GM23248 (cell line): ENCODE results near the gene RFT1. TPM values are rescaled to one million over a fixed set of nuclear protein-coding genes. Genes with fewer than 3 reads are reported as not detected.
A peak's percentile ranks its signal among the peaks of the same experiment; 100 is the strongest.

Experiments
- DNase-seq: peaks from one replicate; pipeline ENCODE4 v3.0.0-alpha.2; 2015
- H2AFZ ChIP-seq: fragments of 200-600 bp; sonication (generic); 2 replicates; pipeline ENCODE4 v1.6.1; 2016; ENCODE audit warnings: antibody characterized with exemption
- H3F3A ChIP-seq: fragments of 200-600 bp; sonication (generic); 2 replicates; pipeline ENCODE4 v1.6.1; 2016; ENCODE audit warnings: mild to moderate bottlenecking, antibody characterized with exemption, mixed run types; ENCODE audit not compliant: insufficient read depth
- H3K27ac ChIP-seq: fragments of 200-600 bp; sonication (generic); 2 replicates; pipeline ENCODE4 v1.5.1; 2016; ENCODE audit warnings: mild to moderate bottlenecking
- H3K27me3 ChIP-seq: fragments of 200-600 bp; sonication (generic); replicated peaks from 2 replicates; pipeline ENCODE4 v1.6.1; 2016; ENCODE audit warnings: mild to moderate bottlenecking; ENCODE audit not compliant: insufficient read depth
- H3K36me3 ChIP-seq: fragments of 200-600 bp; sonication (generic); 2 replicates; pipeline ENCODE4 v1.6.1; 2016; ENCODE audit warnings: low read depth, mild to moderate bottlenecking
- H3K4me1 ChIP-seq: fragments of 200-600 bp; sonication (generic); 2 replicates; pipeline ENCODE4 v1.6.1; 2016; ENCODE audit warnings: mild to moderate bottlenecking; ENCODE audit not compliant: insufficient read depth
- H3K4me2 ChIP-seq: fragments of 200-600 bp; sonication (generic); one replicate; pipeline ENCODE4 v1.6.1; 2016; ENCODE audit warnings: mild to moderate bottlenecking; ENCODE audit not compliant: unreplicated experiment
- H3K4me3 ChIP-seq: fragments of 200-600 bp; sonication (generic); 2 replicates; pipeline ENCODE4 v1.5.1; 2016; ENCODE audit warnings: mild to moderate bottlenecking
- H3K79me2 ChIP-seq: fragments of 200-600 bp; sonication (generic); 2 replicates; pipeline ENCODE4 v1.6.1; 2016; ENCODE audit warnings: mild to moderate bottlenecking; ENCODE audit not compliant: insufficient read depth
- H3K9ac ChIP-seq: fragments of 200-600 bp; sonication (generic); 2 replicates; pipeline ENCODE4 v1.6.1; 2016; ENCODE audit warnings: mild to moderate bottlenecking
- H3K9me2 ChIP-seq: fragments of 200-600 bp; sonication (generic); 2 replicates; pipeline ENCODE4 v1.6.1; 2016; ENCODE audit warnings: mixed run types, mild to moderate bottlenecking, moderate library complexity; ENCODE audit not compliant: insufficient read depth
- H3K9me3 ChIP-seq: fragments of 200-600 bp; sonication (generic); one replicate; pipeline ENCODE4 v1.6.1; 2017; ENCODE audit warnings: low read depth
- H4K20me1 ChIP-seq: fragments of 200-600 bp; sonication (generic); 2 replicates; pipeline ENCODE4 v1.6.0; 2016; ENCODE audit not compliant: insufficient read depth
- EZH2 ChIP-seq: fragments of 200-600 bp; sonication (generic); IDR thresholded peaks from 2 replicates; pipeline ENCODE4 v1.6.1; 2018; ENCODE audit warnings: antibody characterized with exemption, mild to moderate bottlenecking; ENCODE audit not compliant: insufficient read depth, poor library complexity, severe bottlenecking
- EZH2phosphoT487 ChIP-seq: fragments of 200-600 bp; sonication (generic); IDR thresholded peaks from 2 replicates; pipeline ENCODE4 v1.6.1; 2018; ENCODE audit warnings: antibody characterized with exemption, moderate library complexity, mild to moderate bottlenecking, low read depth; ENCODE audit not compliant: insufficient read depth
- whole genome bisulfite sequencing, 2 experiments: methylation state at CpG; one replicate each; pipeline ENCODE4 v1.1.6; 2015 to 2017; ENCODE audit warnings: low lambda C conversion rate in 2 of 2, low coverage in 1 of 2; ENCODE audit errors: missing lambda C conversion rate in 2 of 2; 5-methylcytosine and 5-hydroxymethylcytosine counted together
- in situ Hi-C: fragments of 300-500 bp; cut with MboI; formaldehyde crosslinking; loops from 2 replicates; pipeline ENCODE4 v1.15.0; 2020
- polyA plus RNA-seq: library from polyadenylated mRNA; unstranded; fragments of >200 nt; fragmentation: Nextera tagmentation; extraction: Ambion mirVana; gene quantifications from 2 replicates; pipeline ENCODE4 v1.2.1, GENCODE V29; 2016
- total RNA-seq: library from RNA; depleted of rRNA; stranded (reverse); fragments of >200 nt; shearing (Covaris generic); gene quantifications from 2 replicates; pipeline ENCODE4 v1.2.3, GENCODE V29; 2014

Gene RFT1
- total and polyA plus RNA-seq, 2 experiments from 2014 or later = 35.0 to 35.7 TPM

- no peaks in the 10 kb centered on the region for H3K4me1 ChIP-seq
- no peaks in the 10 kb centered on the region for H4K20me1 ChIP-seq
- H3K9me3 ChIP-seq = no peaks in the 10 kb centered on the region
- no peaks in the 10 kb centered on the region for H3K9me2 ChIP-seq
- H3K36me3 ChIP-seq = peaks cover 50% of the 10 kb centered on the region
- H3F3A ChIP-seq = no peaks in the 10 kb centered on the region
- in situ Hi-C loops = no loop called here
- no peak overlapping the region for H3K4me3 ChIP-seq
- H3K27ac ChIP-seq = no peak overlapping the region
- no peak for DNase-seq
- H3K27me3 ChIP-seq = no peaks in the 10 kb centered on the region
- no peak overlapping the region for H2AFZ ChIP-seq
- no peak overlapping the region for H3K9ac ChIP-seq
- TF ChIP-seq EZH2phosphoT487 = no peak
- no peak for TF ChIP-seq EZH2
- 0 out of 2 replicates have a peak, but pooled peaks cover 1% of the 10 kb centered on the region for H3K79me2 ChIP-seq
- 86 to 93% methylated on average over 4 of the region's 4 CpGs for WGBS, 2 experiments
- H3K4me2 ChIP-seq = no peak overlapping the region
These were observed 7.8 kb downstream of the RFT1 start for GRCh38 chr3:53122255-53122932.

- no peak overlapping the region for H3K9ac ChIP-seq
- H3K4me1 ChIP-seq = no peaks in the 10 kb centered on the region
- WGBS, 2 experiments = 87 to 88% methylated on average over 5 of the region's 5 CpGs
- no peak overlapping the region for H3K4me3 ChIP-seq
- no peak for DNase-seq
- TF ChIP-seq EZH2phosphoT487 = no peak
- in situ Hi-C loops = no loop called here
- H3F3A ChIP-seq = peaks cover 17% of the 10 kb centered on the region
- H3K27me3 ChIP-seq = no peaks in the 10 kb centered on the region
- no peaks in the 10 kb centered on the region for H3K9me3 ChIP-seq
- H2AFZ ChIP-seq = no peak overlapping the region
- H4K20me1 ChIP-seq = no peaks in the 10 kb centered on the region
- H3K79me2 ChIP-seq = no peaks in the 10 kb centered on the region
- no peaks in the 10 kb centered on the region for H3K9me2 ChIP-seq
- no peak overlapping the region for H3K4me2 ChIP-seq
- H3K27ac ChIP-seq = no peak overlapping the region
- H3K36me3 ChIP-seq = peaks cover 58% of the 10 kb centered on the region
These were observed 9.9 kb downstream of the RFT1 start for GRCh38 chr3:53120336-53120735.

GRCh38 chr3:53116956-53117355, 13.3 kb downstream of the RFT1 start:
- Histone ChIP-seq H4K20me1 (no peaks in the 10 kb centered on the region), H3K4me3 (no peak overlapping the region), H3K9ac (no peak overlapping the region), H2AFZ (no peak overlapping the region), H3K27ac (no peak overlapping the region), H3K79me2 (no peaks in the 10 kb centered on the region), H3K9me3 (no peaks in the 10 kb centered on the region), H3K4me1 (peaks cover 17% of the 10 kb centered on the region), H3K36me3 (peaks cover 36% of the 10 kb centered on the region), H3K9me2 (no peaks in the 10 kb centered on the region), H3K27me3 (no peaks in the 10 kb centered on the region), H3F3A (peaks cover 28% of the 10 kb centered on the region), H3K4me2 (no peak overlapping the region)
- DNase-seq = no peak
- TF ChIP-seq EZH2 (no peak), EZH2phosphoT487 (no peak)
- 100% methylated on average over 1 of the region's 1 CpG for WGBS, 2 experiments
- in situ Hi-C loops = loop anchor here (10.0 kb wide), 1 partner anchor 78 kb away; no protein-coding TSS in a partner anchor

GRCh38 chr3:53114412-53115074, 15.7 kb downstream of the RFT1 start:
- in situ Hi-C loops = loop anchor here (10.0 kb wide), 1 partner anchor 80 kb away; no protein-coding TSS in a partner anchor
- Histone ChIP-seq H2AFZ (no peak overlapping the region), H3K9ac (no peak overlapping the region), H3K27ac (peak overlapping the region; percentile 32), H3K4me1 (peaks cover 26% of the 10 kb centered on the region), H3K9me3 (no peaks in the 10 kb centered on the region), H3K9me2 (no peaks in the 10 kb centered on the region), H3K79me2 (no peaks in the 10 kb centered on the region), H3K4me2 (no peak overlapping the region), H3K4me3 (no peak overlapping the region), H3K36me3 (peaks cover 28% of the 10 kb centered on the region; the same call in 1 of the 2 replicates), H3K27me3 (no peaks in the 10 kb centered on the region), H3F3A (peaks cover 37% of the 10 kb centered on the region), H4K20me1 (no peaks in the 10 kb centered on the region)
- DNase-seq = peak; percentile 71
- 37 to 42% methylated on average over 5 of the region's 5 CpGs for WGBS, 2 experiments
- no peak for TF ChIP-seq EZH2
- TF ChIP-seq EZH2phosphoT487 = no peak
